ENCODE data around the gene LTV1. TPM values are rescaled to one million over a fixed set of nuclear protein-coding genes. Genes with fewer than 3 reads are reported as not detected.

Gene LTV1
- total and polyA plus RNA-seq, 2 of the 8 experiments (the other 6 are each of a cell fraction or from before 2014, with no cell fraction given): 8.0 to 46.9 TPM

GRCh38 chr6:143804835-143805239 lies 38.3 kb upstream of the LTV1 start:
- H3K27ac ChIP-seq (ENCODE audit: low read depth, low read length): no peak overlapping the region
- no peaks in the 10 kb centered on the region for H3K79me1 ChIP-seq (ENCODE audit: low read depth, low read length)
- no peak overlapping the region for H3K18ac ChIP-seq (ENCODE audit: extremely low read depth, low read length)
- H2BK120ac ChIP-seq (replicated peaks; ENCODE audit: low read depth, low read length): no peak overlapping the region
- H3K4me3 ChIP-seq (ENCODE audit: extremely low read depth in 1 of 4, insufficient read depth in 2 of 4, low read depth in 3 of 4, low read length in 4 of 4): no peak overlapping the region
- H4K5ac ChIP-seq (ENCODE audit: insufficient read length, low read depth, low read length): no peak overlapping the region
- H3K9ac ChIP-seq (replicated peaks in 1 of 4; ENCODE audit: extremely low read depth in 1 of 4, low read depth in 3 of 4, low read length in 3 of 4): no peak overlapping the region
- no peaks in the 10 kb centered on the region for H4K20me1 ChIP-seq (replicated peaks in 1 of 2; ENCODE audit: control insufficient read depth in 1 of 2, insufficient read depth in 2 of 2, low read length in 2 of 2)
- H2BK15ac ChIP-seq (ENCODE audit: low read length): no peak overlapping the region
- DNase-seq (ENCODE audit: low read depth in 1 of 2, low spot score in 2 of 2): no peak
- no peaks in the 10 kb centered on the region for H3K79me2 ChIP-seq (ENCODE audit: control insufficient read depth in 1 of 2, insufficient read depth in 2 of 2, low read length in 2 of 2)
- H3K23me2 ChIP-seq (ENCODE audit: low read depth, low read length): no peaks in the 10 kb centered on the region
- 0 out of 4 replicates have a peak, but pooled peaks cover 0 to 2% of the 10 kb centered on the region in 2 experiments for H3K9me3 ChIP-seq (ENCODE audit: insufficient read depth in 2 of 2, low read depth in 1 of 2, low read length in 1 of 2)
- no peak overlapping the region for H2AFZ ChIP-seq (ENCODE audit: low read length)
- peaks cover 0 to 28% (median 15%) of the 10 kb centered on the region in 4 experiments; a peak in 7 of 8 replicates for H3K36me3 ChIP-seq (ENCODE audit: control insufficient read depth in 2 of 4, insufficient read depth in 4 of 4, low read length in 3 of 4)
- H2BK12ac ChIP-seq (ENCODE audit: low read depth, low read length): no peak overlapping the region
- H3K23ac ChIP-seq (ENCODE audit: insufficient read length): no peak overlapping the region
- H2BK20ac ChIP-seq (ENCODE audit: low read length): no peak overlapping the region
- CTCF ChIA-PET (ENCODE audit: partially characterized antibody): no interaction called here
- peaks cover 0 to 6% (median 3%) of the 10 kb centered on the region in 4 experiments; a peak in 5 of 7 replicates for H3K4me1 ChIP-seq (replicated peaks in 1 of 4; ENCODE audit: control insufficient read depth in 3 of 4, insufficient read depth in 4 of 4, low read length in 3 of 4)
- H3K4ac ChIP-seq (replicated peaks; ENCODE audit: insufficient read length, low read depth, low read length): no peak overlapping the region
- no peaks in the 10 kb centered on the region for H3K27me3 ChIP-seq (replicated peaks in 1 of 4; ENCODE audit: control insufficient read depth in 3 of 4, extremely low read depth in 1 of 4, insufficient read depth in 3 of 4, low read length in 3 of 4)
- no peak overlapping the region for H3K14ac ChIP-seq (ENCODE audit: insufficient read length)
- no peak overlapping the region for H3K56ac ChIP-seq (replicated peaks; ENCODE audit: insufficient read length, low read depth, low read length)
- H4K8ac ChIP-seq (ENCODE audit: extremely low read depth, insufficient read depth, low read length): no peak overlapping the region
- H2AK5ac ChIP-seq (ENCODE audit: low read depth, low read length): no peak overlapping the region
- 79% methylated on average over 4 of the region's 4 CpGs; no CpG with 5 or more reads in 1 of the 2 experiments for WGBS, 2 experiments (ENCODE audit: extremely low coverage in 1 of 2, insufficient coverage in 1 of 2, insufficient read length in 1 of 2, insufficient replicate concordance in 2 of 2, low coverage in 1 of 2, low lambda C conversion rate in 2 of 2, missing lambda C conversion rate in 1 of 2)
- FAIRE-seq: no peak
- no peak overlapping the region for H3K4me2 ChIP-seq (ENCODE audit: insufficient read depth in 1 of 2, low read depth in 2 of 2, low read length in 2 of 2)
- H2BK5ac ChIP-seq (ENCODE audit: low read depth, low read length): no peak overlapping the region
- no peak overlapping the region for H4K91ac ChIP-seq (replicated peaks; ENCODE audit: insufficient read length, low read length)
- POLR2A ChIA-PET (ENCODE audit: partially characterized antibody): no interaction called here
- no peak for TF ChIP-seq BRCA1 (IDR thresholded peaks at IDR 0.05; ENCODE audit: low read depth, low read length)
- no peak for TF ChIP-seq RBBP5 (IDR thresholded peaks at IDR 0.05; ENCODE audit: borderline replicate concordance, low read depth, low read length)
- no peak for TF ChIP-seq SRF (IDR thresholded peaks at IDR 0.05; ENCODE audit: low read depth, low read length)
- no peak for TF ChIP-seq JUND (IDR thresholded peaks at IDR 0.05; ENCODE audit: low read length)
- no peak for TF ChIP-seq HDAC2 (IDR thresholded peaks at IDR 0.05; ENCODE audit: borderline replicate concordance in 1 of 2, low read depth in 2 of 2, low read length in 2 of 2)
- TF ChIP-seq EZH2 (IDR thresholded peaks at IDR 0.05; ENCODE audit: low read depth, low read length, severe bottlenecking): no peak
- no peak for TF ChIP-seq ZNF274 (IDR thresholded peaks at IDR 0.05; ENCODE audit: borderline replicate concordance, extremely low read depth, low read length)
- TF ChIP-seq KDM5A (IDR thresholded peaks at IDR 0.05; ENCODE audit: low read length): no peak

All from H1 (cell line).